GM18526 (cell line): Measurements from ENCODE around the gene APOA4.

ENCODE experiments used
- POLR2A ChIP-seq: IDR thresholded peaks from 3 replicates; pipeline ENCODE4 v1.6.1; 2011; ENCODE audit not compliant: insufficient read length; ENCODE audit errors: extremely low read depth

Gene APOA4

GRCh38 chr11:116823031-116823843 lies at the start of gene APOA4:
Gene APOA4, minus strand, starts transcription at chr11:116823304. Its CDS starts 113 bp downstream, at chr11:116823191.
- TF ChIP-seq POLR2A = no peak

DNA sequence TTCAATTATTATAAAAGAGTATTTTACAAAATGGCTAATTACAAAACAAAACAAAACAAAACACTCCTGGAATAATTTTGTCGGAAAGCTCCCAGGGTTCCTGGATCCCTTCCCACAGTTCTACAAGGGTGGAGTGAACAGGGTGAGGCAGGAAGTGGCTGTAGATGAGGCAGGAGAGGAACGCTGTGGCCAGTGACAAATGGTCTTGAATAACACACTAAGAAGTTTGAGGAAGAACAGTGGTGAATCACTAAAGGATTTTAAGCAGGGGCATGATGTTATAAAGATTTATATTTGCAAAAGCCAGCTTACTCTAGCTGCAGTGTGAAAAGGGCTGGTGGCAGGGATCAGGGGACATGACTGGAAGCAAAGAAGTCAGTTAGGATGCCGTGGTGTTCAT lies 48.1 kb upstream of the APOA4 start:
- TF ChIP-seq POLR2A = no peak

DNA sequence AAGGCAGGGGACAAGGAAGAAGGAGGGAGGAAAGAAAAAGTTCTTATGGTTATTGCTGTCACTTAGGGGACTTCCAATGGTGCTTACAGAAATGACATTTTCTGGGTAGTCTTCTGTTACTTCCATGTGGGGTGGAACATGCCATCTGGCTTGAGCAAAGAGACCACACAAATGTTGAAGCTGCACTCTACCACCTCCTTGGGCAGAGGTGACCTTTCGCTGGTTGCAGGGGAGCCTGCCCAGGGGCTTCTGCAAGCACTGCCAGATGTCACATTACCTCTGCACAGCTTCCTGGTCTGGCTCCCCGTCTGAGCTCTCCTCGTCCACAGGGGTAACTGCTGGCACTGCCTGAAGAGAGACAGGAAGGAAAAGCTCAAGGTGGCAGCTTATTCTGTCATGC lies 47.0 kb upstream of the APOA4 start:
- TF ChIP-seq POLR2A = no peak

- no peak for TF ChIP-seq POLR2A
Observed at GRCh38 chr11:116869610-116870009, 46.5 kb upstream of the APOA4 start.

DNA sequence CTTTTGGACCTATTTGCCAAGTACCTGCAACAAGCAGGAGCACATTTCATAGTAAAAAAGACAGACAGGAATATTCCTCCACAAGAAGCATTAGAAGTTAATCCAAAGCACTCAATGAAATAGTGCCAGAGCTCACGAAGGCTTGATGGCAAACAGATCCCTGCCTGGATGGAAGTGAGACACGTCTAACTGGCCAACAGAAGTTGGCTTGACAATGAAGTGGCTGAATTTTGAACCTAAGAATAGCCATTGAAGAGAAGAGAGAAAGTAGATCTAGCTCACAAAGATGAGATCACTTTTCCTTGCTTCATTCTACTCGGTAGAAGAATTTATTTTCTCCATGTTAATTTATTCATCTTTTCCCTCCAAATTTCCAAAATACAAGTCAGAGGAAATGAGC lies 45.0 kb upstream of the APOA4 start:
- TF ChIP-seq POLR2A = no peak

GRCh38 chr11:116867619-116868018 lies 44.5 kb upstream of the APOA4 start:
- no peak for TF ChIP-seq POLR2A

DNA sequence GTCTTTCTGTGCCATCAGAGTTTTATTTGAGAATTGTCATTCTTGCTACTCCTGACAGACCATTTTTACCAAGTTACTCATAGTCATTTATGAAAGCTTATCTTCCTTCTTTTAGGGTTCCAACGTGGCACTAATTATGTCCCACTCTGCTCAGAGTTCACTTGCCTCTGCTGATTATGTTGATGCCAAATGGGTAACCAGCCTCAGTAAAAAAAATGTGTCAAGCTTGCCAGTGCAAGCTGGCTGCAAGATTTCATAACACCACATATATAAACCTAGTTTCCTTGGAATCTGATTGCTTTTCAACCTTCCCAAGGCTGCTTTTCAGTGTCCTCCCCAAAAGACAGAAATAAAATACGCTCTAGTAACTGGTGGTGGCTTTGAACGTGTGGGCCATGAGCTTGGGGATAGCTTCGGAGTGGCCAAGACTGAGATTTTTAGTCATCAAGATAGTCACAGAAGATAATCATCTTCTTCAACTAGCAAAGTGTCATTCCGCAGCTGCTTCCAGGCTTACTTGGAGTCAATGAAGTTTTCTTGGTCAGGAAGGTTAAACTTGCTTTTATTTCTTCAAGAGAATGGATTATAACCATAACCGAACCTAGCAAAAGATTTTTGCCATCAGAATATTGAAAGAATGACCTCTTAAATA lies 43.8 kb upstream of the APOA4 start:
- TF ChIP-seq POLR2A = no peak

DNA sequence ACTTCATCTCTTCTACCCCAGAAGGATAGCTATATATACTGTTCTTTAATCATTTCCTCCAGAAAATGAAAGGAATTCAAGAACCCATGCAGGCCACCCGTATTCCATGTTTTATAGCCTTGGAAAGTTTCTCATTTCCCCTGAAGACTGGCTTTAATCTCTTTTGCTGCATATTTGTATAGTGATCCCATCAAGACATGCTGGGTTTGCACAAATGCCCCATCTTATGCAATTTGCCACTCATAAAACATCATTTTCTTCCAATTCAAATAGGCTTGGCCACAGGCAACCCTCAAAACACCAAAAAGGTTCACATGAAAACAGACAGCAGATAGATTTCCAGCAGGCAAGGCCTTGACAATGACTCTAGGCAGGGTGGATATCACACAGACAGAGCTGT lies 42.6 kb upstream of the APOA4 start:
- no peak for TF ChIP-seq POLR2A

DNA sequence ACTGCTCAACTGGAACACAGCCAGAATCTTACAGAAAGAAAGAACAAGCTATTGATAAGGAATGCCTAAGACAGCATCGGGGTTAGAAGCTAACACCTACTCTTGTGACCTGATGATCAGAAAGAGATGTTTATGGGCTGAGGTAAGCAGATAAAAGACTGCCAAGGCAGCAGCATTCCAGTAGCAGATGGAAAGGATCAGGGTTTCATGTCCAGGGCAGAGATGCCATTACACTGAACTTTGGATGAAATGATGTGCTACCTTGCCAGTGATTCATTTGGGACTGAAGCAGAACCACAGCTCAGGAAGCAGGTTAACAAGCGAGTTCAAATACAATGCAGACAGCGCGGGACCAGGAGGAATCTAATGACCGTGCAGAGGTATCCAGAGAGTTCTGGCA lies 41.4 kb upstream of the APOA4 start:
- no peak for TF ChIP-seq POLR2A

DNA sequence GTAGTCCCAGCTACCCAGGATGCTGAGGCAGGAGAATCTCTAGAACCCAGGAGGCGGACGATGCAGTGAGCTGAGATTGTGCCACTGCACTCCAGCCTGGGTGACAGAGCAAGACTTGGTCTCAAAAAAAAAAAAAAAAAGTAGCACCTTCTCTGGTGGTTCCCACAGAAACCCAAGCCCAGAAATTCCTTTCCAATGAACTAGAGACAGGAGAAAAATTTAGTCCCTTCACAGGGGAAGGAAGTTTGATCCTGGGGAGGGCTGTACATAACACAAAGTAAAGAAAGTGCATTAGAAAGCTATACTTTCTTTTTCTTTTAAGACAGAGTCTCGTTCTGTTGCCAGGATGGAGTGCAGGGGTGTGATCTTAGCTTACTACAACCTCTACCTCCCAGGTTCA lies 39.8 kb upstream of the APOA4 start:
- TF ChIP-seq POLR2A = no peak

DNA sequence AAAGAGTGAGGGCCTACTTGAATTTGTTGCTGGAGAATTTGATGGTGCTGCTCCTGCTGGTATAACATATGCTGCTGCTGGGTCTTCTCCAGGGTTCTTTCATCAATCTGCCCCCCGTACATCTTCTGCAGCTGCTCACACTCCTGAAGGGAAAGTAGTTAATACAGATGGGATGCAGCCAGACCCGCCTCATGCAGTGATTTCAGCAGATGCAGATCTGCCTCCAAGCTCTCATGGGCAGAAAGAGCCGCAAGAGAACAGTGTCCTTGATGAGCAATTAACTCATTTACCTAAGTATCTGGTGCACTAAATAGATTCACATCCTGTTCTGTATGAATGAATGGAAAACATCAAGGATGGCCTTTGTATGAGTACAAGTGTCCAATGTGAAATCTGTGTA lies 39.1 kb upstream of the APOA4 start:
- TF ChIP-seq POLR2A = no peak

DNA sequence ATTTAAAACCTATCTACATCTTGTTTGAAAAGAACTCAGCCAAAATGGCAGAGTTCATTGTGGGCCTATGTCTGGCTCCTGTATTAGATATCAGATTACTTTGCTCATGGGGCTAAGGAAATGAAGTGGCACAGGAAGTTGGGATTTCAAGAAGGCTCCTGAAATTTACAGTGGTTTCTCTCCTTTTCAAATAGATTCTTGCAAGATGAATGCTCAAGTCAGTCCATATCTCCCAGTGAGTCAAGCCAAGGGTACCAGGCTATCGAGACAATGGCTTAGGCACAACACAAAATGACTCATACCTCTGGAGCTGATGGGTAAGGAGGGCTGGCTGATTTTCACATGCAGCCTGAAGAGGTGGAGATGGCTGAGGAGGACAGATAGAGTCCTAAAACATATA lies 38.4 kb upstream of the APOA4 start:
- TF ChIP-seq POLR2A = no peak

GRCh38 chr11:116860303-116860702 lies 37.2 kb upstream of the APOA4 start:
- no peak for TF ChIP-seq POLR2A

GRCh38 chr11:116859175-116859574 lies 36.1 kb upstream of the APOA4 start:
- TF ChIP-seq POLR2A = no peak

DNA sequence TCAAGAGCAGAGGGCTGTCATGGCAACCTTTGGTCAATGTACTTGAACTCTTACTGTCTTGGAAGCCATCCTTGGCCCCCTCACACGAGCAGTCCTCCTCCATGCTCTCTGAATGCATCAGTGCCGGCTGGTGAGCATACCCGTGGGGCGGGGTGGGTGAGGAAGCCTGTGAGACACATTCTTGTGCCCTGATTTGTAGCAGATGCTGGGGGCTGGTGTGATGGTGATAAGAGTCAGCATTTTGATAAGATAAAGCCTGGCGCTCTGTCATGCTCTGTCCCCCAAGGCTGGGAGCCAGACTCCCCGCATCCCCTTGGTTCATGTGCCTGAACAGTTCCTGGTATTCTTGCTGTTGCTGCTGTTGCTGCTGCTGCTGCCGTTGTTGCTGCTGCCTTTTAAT lies 34.8 kb upstream of the APOA4 start:
- TF ChIP-seq POLR2A = no peak

DNA sequence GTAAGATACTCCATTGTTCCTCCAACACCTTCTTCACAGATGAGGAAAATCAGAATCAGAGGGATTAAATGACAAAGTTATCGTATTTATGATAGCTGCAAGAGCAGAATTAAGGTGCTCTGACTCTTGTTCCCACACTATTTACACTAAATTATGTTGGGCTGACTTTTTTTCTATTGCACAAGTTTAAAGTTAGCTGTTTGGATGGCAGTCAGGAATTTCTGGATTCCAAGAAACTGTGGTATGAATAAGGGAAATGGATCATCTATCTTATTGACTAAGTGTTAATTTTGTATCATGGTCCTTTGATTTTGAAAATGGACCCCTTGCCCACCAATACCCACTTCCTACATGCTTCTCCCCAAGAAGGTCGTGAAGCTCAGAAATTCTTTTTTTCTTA lies 34.2 kb upstream of the APOA4 start:
- no peak for TF ChIP-seq POLR2A

GRCh38 chr11:116856423-116856822 lies 33.3 kb upstream of the APOA4 start:
- no peak for TF ChIP-seq POLR2A

- no peak for TF ChIP-seq POLR2A
Observed at GRCh38 chr11:116855413-116855812, 32.3 kb upstream of the APOA4 start.
